Panc1 (cell line): ENCODE data around the gene DDX19B. TPM values are rescaled to one million over a fixed set of nuclear protein-coding genes. Genes with fewer than 3 reads are reported as not detected.
"Not testable (repeated sequence)": the region's sequence is repeated elsewhere in the genome, so short reads cannot be mapped to it uniquely, and the experiment has no call there.

ENCODE experiments used
- ATAC-seq: fragments of 200-7000 bp; cut with Tn5 transposase; 2 replicates; pipeline ENCODE4 v1.9.1; 2020; ENCODE audit warnings: mild to moderate bottlenecking, moderate library complexity
- BruUV-seq: library from RNA; stranded (reverse); fragments of 400-500 nt; replicated peaks from 2 replicates; lab custom pipeline; 2021; lab: Mats Ljungman, UMichigan
- CTCF ChIA-PET: fragments of 300-600 bp; sonication (Branson Sonifier 250); formaldehyde crosslinking; loops from one replicate; lab custom pipeline; 2022; ENCODE audit warnings: antibody characterized with exemption; lab: Charles Lee
- POLR2A ChIA-PET: fragments of 300-600 bp; sonication (Branson Sonifier 250); formaldehyde crosslinking; loops from one replicate; lab custom pipeline; 2022; ENCODE audit warnings: antibody characterized with exemption; lab: Charles Lee
- DNase-seq: peaks from one replicate; pipeline ENCODE4 v3.0.0-alpha.2; 2010; ENCODE audit warnings: low read depth, low spot score
- H3K27ac ChIP-seq: 2 replicates; pipeline ENCODE4 v1.5.1; 2011; ENCODE audit warnings: mild to moderate bottlenecking, low read length, inconsistent platforms
- H3K27me3 ChIP-seq: fragments of 200-500 bp; sonication (Bioruptor generic); 2 replicates; pipeline ENCODE4 v1.6.0; 2014; ENCODE audit warnings: low read length, inconsistent platforms; ENCODE audit not compliant: control insufficient read depth, insufficient read depth
- H3K36me3 ChIP-seq: fragments of 200-500 bp; sonication (Bioruptor generic); 2 replicates; pipeline ENCODE4 v1.5.1; 2014; ENCODE audit warnings: inconsistent platforms, mild to moderate bottlenecking, low read length, moderate library complexity; ENCODE audit not compliant: control insufficient read depth, insufficient read depth
- H3K4me1 ChIP-seq: 2 replicates; pipeline ENCODE4 v1.5.1; 2011; ENCODE audit warnings: inconsistent platforms, mild to moderate bottlenecking, low read length, moderate library complexity; ENCODE audit not compliant: control insufficient read depth, insufficient read depth
- H3K4me3 ChIP-seq, 2 experiments: 2 replicates each; pipeline ENCODE4 v1.5.1; 2011 to 2012; ENCODE audit warnings: low read depth in 2 of 2, low read length in 2 of 2, mild to moderate bottlenecking in 2 of 2, inconsistent platforms in 1 of 2, moderate library complexity in 1 of 2
- H3K9me3 ChIP-seq: fragments of 200-500 bp; sonication (Bioruptor generic); 2 replicates; pipeline ENCODE4 v1.5.1; 2014; ENCODE audit warnings: low read depth, mild to moderate bottlenecking, inconsistent platforms, low read length, moderate library complexity; ENCODE audit not compliant: control insufficient read depth, insufficient read depth
- CTCF ChIP-seq: fragments of 450-650 bp; IDR thresholded peaks from 2 replicates; pipeline ENCODE4 v1.5.1; 2017; ENCODE audit warnings: mild to moderate bottlenecking
- POLR2AphosphoS5 ChIP-seq: IDR thresholded peaks from 2 replicates; pipeline ENCODE4 v1.6.1; 2012; ENCODE audit warnings: mild to moderate bottlenecking, low read depth, low read length, moderate library complexity
- REST ChIP-seq, 2 experiments: IDR thresholded peaks; 2 replicates each; pipeline ENCODE4 v1.6.1; 2011 to 2012; ENCODE audit warnings: low read depth in 2 of 2, control low read depth in 1 of 2, low read length in 1 of 2, mild to moderate bottlenecking in 1 of 2, moderate library complexity in 1 of 2; ENCODE audit not compliant: insufficient read depth in 1 of 2
- SIN3A ChIP-seq: IDR thresholded peaks from 2 replicates; pipeline ENCODE4 v1.6.1; 2012; ENCODE audit warnings: low read depth, mild to moderate bottlenecking, low read length, moderate library complexity, borderline replicate concordance; ENCODE audit not compliant: insufficient read depth
- TCF7L2 ChIP-seq: IDR thresholded peaks from 2 replicates; pipeline ENCODE4 v1.6.1; 2011; ENCODE audit warnings: mild to moderate bottlenecking, low read depth, low read length, inconsistent platforms
- in situ Hi-C: cut with HindIII; loops from 2 replicates; pipeline ENCODE4 v1.10.0; 2016; ENCODE audit warnings: low sequenced_read_pairs, low pct_unique_long_range_greater_than_20kb
- intact Hi-C: fragments of 100-400 bp; cut with micrococcal nuclease; formaldehyde crosslinking; loops from one replicate; pipeline ENCODE4 v1.10.0; 2022; ENCODE audit not compliant: unreplicated experiment
- total RNA-seq: library from RNA; stranded (reverse); gene quantifications from one replicate; pipeline ENCODE4 v1.2.1, GENCODE V29; 2021; ENCODE audit not compliant: unreplicated experiment

DDX19B gene
- total RNA-seq, 1 experiment from 2014 or later: 24.4 TPM

DNA sequence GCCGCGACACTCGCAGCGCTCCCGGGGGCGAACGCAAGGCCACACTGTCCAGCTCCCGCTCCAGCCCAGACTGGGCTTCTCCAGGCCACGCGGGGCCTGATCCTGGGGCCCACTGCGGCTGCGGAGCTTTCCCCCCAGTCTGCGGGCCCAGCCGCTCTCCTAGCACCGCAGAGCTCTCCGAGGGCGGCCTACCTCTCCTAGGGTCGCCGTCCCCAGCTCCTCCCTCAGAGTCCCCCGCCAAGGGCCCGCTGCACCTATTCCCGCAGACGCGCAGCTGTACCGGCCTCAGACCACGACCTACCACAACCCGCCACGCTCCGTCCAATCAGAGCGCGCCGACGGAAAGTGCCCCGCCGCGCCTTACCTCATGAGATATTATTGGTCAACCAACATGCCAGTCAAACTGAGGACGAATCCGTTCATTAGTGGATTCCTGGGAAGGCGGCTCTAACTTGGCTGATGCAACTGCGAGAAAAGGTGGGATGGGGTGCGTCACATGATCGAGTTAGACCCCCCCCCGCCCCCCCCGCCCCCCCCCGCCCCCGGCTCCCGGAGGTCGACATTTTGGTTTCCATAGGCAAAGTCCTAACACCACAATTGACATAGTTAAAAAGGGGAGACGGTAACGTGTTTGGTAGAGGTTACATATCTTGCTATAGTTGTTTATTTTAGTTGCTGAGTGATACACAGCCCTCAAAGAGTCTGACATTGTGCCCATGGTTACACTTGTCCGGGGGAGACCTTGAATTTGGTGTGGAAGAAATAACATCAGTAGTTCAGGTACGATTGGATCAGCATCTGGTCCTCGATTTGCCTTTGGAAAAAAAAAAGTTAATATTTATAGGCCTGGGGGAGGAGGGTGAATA lies 9.5 kb upstream of the DDX19B start, which contains the start of gene AARS1:
Gene AARS1 (minus strand): TSS at position 278 of the 866 bp plus-strand sequence. CDS start 6,743 bp downstream, outside the sequence.
- peak within 1 kb of the TSS; percentile 79 to 94 for H3K4me3 ChIP-seq
- no peak for TF ChIP-seq TCF7L2
- peak; percentile 81 for TF ChIP-seq POLR2AphosphoS5
- peak; percentile 88; the same call in 1 of the 2 replicates for TF ChIP-seq SIN3A
- TF ChIP-seq REST (IDR thresholded peaks at IDR 0.05; ENCODE audit: insufficient read depth in 1 of 2, low read depth in 2 of 2, low read length in 1 of 2): no peak
- TF ChIP-seq CTCF: no peak
- H3K4me1 ChIP-seq: peaks cover 3% of the 10 kb centered on the region; the same call in 1 of the 2 replicates
- POLR2A ChIA-PET: interaction anchor here (0.6 to 0.7 kb wide), 3 partner anchors 41 to 165 kb away, joined by 3 to 7 read pairs (median 4); partner anchors contain the start of gene FCSK
- no peaks in the 10 kb centered on the region; the same call in 1 of the 2 replicates for H3K36me3 ChIP-seq
- no peaks in the 10 kb centered on the region for H3K9me3 ChIP-seq
- in situ Hi-C loops (no loop called here), intact Hi-C loops (no loop called here)
- peak within 1 kb of the TSS; percentile 98 for H3K27ac ChIP-seq
- no TSS peak for BruUV-seq
- H3K27me3 ChIP-seq: no peaks in the 10 kb centered on the region
- DNase-seq (peak; percentile 92), ATAC-seq (peak; percentile 99)
- CTCF ChIA-PET: no interaction called here

DNA sequence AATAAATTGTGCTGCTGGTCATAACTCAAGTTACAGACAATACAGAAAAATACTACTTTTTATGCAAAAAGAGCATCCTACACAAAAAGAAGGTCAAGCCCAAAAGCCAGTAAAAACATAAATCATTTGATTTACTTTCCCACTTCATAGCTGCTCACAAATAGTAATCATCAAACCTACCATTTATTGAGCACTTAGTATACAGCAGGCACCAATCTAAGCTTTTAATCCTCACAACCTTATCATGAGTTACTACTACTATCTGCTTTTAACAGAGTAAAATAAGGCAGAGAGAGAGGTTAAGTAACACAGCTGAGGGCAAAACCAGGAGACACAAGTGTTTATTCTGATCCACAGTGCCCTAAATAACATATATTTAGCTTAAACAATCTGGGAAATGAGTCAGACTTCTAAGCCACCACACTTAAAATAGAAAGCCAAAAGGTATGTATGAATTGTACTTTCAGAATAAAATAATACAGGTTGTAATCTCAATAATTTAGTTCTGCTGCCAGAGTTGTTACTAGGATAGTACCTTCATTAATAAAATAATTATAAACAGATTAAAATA lies 8.0 kb upstream of the DDX19B start:
- H3K4me3 ChIP-seq: no peak overlapping the region
- H3K4me1 ChIP-seq: peaks cover 3% of the 10 kb centered on the region; the same call in 1 of the 2 replicates
- POLR2A ChIA-PET: no interaction called here
- BruUV-seq: no TSS peak
- CTCF ChIA-PET: no interaction called here
- TF ChIP-seq CTCF: no peak
- no peak for TF ChIP-seq SIN3A
- no peak for TF ChIP-seq POLR2AphosphoS5
- no peak for TF ChIP-seq REST (IDR thresholded peaks at IDR 0.05; ENCODE audit: insufficient read depth in 1 of 2, low read depth in 2 of 2, low read length in 1 of 2)
- intact Hi-C loops: no loop called here
- H3K36me3 ChIP-seq: no peaks in the 10 kb centered on the region; the same call in 1 of the 2 replicates
- in situ Hi-C loops: no loop called here
- H3K27me3 ChIP-seq: no peaks in the 10 kb centered on the region
- peak overlapping the region; percentile 98; the same call in 1 of the 2 replicates for H3K27ac ChIP-seq
- ATAC-seq (no peak), DNase-seq (no peak)
- no peaks in the 10 kb centered on the region for H3K9me3 ChIP-seq

- H3K9me3 ChIP-seq, ATAC-seq, intact Hi-C loops, H3K27me3 ChIP-seq, DNase-seq, H3K4me3 ChIP-seq, H3K27ac ChIP-seq, H3K36me3 ChIP-seq, in situ Hi-C loops, H3K4me1 ChIP-seq, BruUV-seq, POLR2A ChIA-PET, CTCF ChIA-PET: not testable (repeated sequence)
Observed at GRCh38 chr16:70292148-70292547, 6.8 kb upstream of the DDX19B start.
